Measurements from ENCODE around the gene NUP210L. TPM values are rescaled to one million over a fixed set of nuclear protein-coding genes. Genes with fewer than 3 reads are reported as not detected.

Gene NUP210L
- total RNA-seq, 4 donors from 2014 or later: 0.09 to 0.21 TPM; not detected in 2

DNA sequence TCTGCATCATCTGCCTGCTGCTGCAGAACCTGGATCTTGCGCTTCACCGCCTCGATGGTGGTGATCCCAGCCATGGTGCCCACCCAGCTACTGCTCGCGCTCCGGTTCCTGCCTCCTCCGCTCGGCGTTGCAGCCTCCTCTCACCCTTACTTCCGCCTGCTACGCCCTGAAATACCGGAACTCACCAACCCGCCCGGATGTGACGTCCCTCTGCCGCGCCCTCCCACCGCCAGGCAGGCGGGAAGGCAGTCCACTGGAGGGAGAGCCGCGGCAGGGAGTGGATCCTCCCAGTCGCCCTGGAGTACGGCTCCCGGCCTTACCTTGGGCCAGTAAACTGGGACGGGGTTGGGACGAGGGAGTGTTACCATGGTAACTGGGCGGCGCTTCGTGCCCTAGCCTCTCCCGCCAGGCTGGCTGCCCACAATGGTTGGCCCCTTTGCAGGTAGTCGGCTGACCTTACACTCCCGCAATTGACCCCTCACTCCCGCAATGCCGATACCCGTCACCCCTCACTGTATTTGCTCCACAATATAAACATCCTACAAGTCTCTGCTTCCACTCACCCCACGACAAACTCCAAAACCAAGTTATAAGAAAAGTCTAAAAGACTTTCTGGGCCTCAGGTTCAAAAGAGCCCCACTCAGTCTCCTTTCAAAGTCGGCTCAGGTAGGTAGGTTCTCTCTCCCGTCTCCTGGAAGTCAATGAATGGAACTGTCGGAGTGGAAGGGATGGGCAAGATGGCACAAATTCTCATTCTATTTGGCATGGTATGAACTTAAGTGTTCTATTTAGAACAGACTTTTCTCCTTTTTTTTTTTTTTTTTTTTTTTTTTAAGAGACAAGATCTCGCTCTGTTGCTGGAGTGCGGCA lies 28.4 kb upstream of the NUP210L start:
- intact Hi-C loops (cut with DNase I; ENCODE audit: low total_unique reads): loop anchor here (1.0 kb wide), 1 partner anchor 37 kb away; the partner anchor contains the start of gene UBAP2L
- peak overlapping the region; percentile 79 to 87 for H3K27ac ChIP-seq
- H3K36me3 ChIP-seq: no peaks in the 10 kb centered on the region
- H3K27me3 ChIP-seq: no peaks in the 10 kb centered on the region
- H3K4me3 ChIP-seq: peak overlapping the region; percentile 74 to 88
- no peaks in the 10 kb centered on the region for H3K9me3 ChIP-seq
- TF ChIP-seq, protein P1, sequence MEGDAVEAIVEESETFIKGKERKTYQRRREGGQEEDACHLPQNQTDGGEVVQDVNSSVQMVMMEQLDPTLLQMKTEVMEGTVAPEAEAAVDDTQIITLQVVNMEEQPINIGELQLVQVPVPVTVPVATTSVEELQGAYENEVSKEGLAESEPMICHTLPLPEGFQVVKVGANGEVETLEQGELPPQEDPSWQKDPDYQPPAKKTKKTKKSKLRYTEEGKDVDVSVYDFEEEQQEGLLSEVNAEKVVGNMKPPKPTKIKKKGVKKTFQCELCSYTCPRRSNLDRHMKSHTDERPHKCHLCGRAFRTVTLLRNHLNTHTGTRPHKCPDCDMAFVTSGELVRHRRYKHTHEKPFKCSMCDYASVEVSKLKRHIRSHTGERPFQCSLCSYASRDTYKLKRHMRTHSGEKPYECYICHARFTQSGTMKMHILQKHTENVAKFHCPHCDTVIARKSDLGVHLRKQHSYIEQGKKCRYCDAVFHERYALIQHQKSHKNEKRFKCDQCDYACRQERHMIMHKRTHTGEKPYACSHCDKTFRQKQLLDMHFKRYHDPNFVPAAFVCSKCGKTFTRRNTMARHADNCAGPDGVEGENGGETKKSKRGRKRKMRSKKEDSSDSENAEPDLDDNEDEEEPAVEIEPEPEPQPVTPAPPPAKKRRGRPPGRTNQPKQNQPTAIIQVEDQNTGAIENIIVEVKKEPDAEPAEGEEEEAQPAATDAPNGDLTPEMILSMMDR (IDR thresholded peaks at IDR 0.05): peak in 3 of 4 experiments; percentile 29 to 64 (median 34)
- peak; percentile 99 for TF ChIP-seq POLR2A (IDR thresholded peaks at IDR 0.05)
- H3K4me1 ChIP-seq: peaks cover 14 to 15% of the 10 kb centered on the region in 2 donors
- DNase-seq: peak; percentile 95 to 97

- Histone ChIP-seq H3K9me3 (no peaks in the 10 kb centered on the region), H3K27ac (peak overlapping the region; percentile 79 to 87), H3K27me3 (no peaks in the 10 kb centered on the region), H3K4me3 (peak overlapping the region; percentile 74 to 88), H3K36me3 (no peaks in the 10 kb centered on the region), H3K4me1 (peaks cover 16 to 20% of the 10 kb centered on the region in 2 donors)
- intact Hi-C loops (cut with DNase I; ENCODE audit: low total_unique reads): loop anchor here (1.0 kb wide), 1 partner anchor 38 kb away; the partner anchor contains the start of gene UBAP2L
- TF ChIP-seq, protein P1 (IDR thresholded peaks at IDR 0.05): no peak
- no peak for TF ChIP-seq POLR2A (IDR thresholded peaks at IDR 0.05)
- DNase-seq: peak; percentile 55 to 66
These were observed 27.6 kb upstream of the NUP210L start for GRCh38 chr1:154182344-154183045.

DNA sequence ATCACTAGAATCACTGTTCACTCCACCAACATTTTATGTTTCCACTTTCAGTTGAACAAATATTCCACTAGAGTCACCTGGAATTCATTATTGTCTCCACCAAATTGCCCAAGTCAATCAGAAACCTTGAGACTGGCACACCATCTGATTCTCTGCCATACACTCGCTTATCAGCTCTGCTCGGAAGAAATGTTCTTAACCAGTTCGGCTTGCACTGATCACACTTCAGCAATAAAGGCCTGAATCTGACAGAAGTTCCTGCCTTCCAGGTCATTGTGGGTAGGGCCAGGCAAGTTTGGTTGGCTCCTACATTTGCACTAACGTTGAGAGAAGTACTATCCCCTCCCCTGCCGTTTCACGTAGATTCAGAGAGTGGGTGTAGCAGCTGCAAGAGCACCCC lies 27.1 kb upstream of the NUP210L start:
- Histone ChIP-seq H3K27ac (peak overlapping the region; percentile 79 to 87), H3K27me3 (no peaks in the 10 kb centered on the region), H3K4me1 (peaks cover 16 to 24% of the 10 kb centered on the region in 2 donors), H3K36me3 (no peaks in the 10 kb centered on the region), H3K4me3 (peak overlapping the region; percentile 74 to 88), H3K9me3 (no peaks in the 10 kb centered on the region)
- intact Hi-C loops (cut with DNase I; ENCODE audit: low total_unique reads): no loop called here
- no peak for DNase-seq
- TF ChIP-seq, protein P1 (IDR thresholded peaks at IDR 0.05): no peak
- TF ChIP-seq POLR2A (IDR thresholded peaks at IDR 0.05): no peak

GRCh38 chr1:154179946-154180687 lies 25.2 kb upstream of the NUP210L start:
- Histone ChIP-seq H3K36me3 (no peaks in the 10 kb centered on the region), H3K4me3 (no peak overlapping the region), H3K9me3 (no peaks in the 10 kb centered on the region), H3K27ac (peak overlapping the region in 1 of 2 donors; percentile 79), H3K27me3 (no peaks in the 10 kb centered on the region), H3K4me1 (peaks cover 18 to 24% of the 10 kb centered on the region in 2 donors)
- intact Hi-C loops (cut with DNase I; ENCODE audit: low total_unique reads): no loop called here
- DNase-seq: no peak
- TF ChIP-seq POLR2A (IDR thresholded peaks at IDR 0.05): no peak
- TF ChIP-seq, protein P1 (IDR thresholded peaks at IDR 0.05): no peak

Data from uterus (tissue), 4 donors.